ENCODE results near the gene LBH. TPM values are rescaled to one million over a fixed set of nuclear protein-coding genes. Genes with fewer than 3 reads are reported as not detected.

LBH gene
- total RNA-seq, 1 donor from 2014 or later = 83.7 TPM

DNA sequence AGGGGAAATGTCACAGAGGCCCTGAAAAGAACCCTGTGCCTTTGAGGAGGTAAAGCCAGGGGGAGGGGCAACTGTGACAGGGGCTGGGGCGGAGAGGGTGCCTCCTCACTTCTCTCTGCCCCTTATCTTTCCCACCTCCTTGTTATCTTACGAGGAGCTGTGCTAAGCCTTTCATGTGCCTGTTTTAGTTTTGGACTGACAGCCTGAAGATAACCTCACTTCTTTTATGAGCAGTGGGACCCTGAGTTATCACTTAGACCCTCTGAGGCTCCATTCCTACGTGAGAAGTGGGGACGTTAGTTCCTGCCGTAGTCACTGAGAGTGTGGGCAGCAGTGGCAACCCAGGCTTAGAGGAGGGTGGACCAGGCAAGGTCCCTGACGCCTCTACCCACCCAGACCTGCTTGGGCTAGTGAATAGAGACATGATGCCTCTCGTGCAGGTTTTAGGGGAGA, 39.5 kb upstream of the LBH start:
- no peak overlapping the region for H3K4me3 ChIP-seq (ENCODE audit: low read depth, low read length)
- no peaks in the 10 kb centered on the region for H3K27me3 ChIP-seq (ENCODE audit: control insufficient read depth, insufficient read depth, low read length)
- TF ChIP-seq, protein P1, sequence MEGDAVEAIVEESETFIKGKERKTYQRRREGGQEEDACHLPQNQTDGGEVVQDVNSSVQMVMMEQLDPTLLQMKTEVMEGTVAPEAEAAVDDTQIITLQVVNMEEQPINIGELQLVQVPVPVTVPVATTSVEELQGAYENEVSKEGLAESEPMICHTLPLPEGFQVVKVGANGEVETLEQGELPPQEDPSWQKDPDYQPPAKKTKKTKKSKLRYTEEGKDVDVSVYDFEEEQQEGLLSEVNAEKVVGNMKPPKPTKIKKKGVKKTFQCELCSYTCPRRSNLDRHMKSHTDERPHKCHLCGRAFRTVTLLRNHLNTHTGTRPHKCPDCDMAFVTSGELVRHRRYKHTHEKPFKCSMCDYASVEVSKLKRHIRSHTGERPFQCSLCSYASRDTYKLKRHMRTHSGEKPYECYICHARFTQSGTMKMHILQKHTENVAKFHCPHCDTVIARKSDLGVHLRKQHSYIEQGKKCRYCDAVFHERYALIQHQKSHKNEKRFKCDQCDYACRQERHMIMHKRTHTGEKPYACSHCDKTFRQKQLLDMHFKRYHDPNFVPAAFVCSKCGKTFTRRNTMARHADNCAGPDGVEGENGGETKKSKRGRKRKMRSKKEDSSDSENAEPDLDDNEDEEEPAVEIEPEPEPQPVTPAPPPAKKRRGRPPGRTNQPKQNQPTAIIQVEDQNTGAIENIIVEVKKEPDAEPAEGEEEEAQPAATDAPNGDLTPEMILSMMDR (IDR thresholded peaks at IDR 0.05; ENCODE audit: insufficient read depth, low read length, poor library complexity, severe bottlenecking) = no peak
- DNase-seq (ENCODE audit: low read depth) = no peak
- no peaks in the 10 kb centered on the region for H3K36me3 ChIP-seq (ENCODE audit: control insufficient read depth, insufficient read depth, low read length)

DNA sequence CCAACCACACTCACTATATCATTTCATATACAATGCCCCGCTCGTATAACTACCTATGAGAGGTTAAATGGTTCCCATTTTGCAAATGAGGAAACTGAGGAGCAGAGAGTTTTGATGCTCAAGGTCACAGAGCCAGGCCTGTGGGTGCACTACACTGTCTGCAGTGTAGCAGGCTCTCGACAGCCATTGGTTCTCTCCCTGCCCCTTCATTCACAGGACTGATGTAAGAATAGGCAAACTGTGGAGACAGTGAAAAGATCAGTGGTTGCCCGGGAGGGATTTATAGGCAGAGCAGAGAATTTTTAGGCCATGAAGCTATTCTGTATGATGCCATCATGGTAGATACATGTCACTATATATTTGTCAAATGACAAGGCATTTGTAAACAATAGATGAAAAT, 39.0 kb upstream of the LBH start:
- Histone ChIP-seq H3K27me3 (ENCODE audit: control insufficient read depth, insufficient read depth, low read length) (no peaks in the 10 kb centered on the region), H3K4me3 (ENCODE audit: low read depth, low read length) (no peak overlapping the region), H3K36me3 (ENCODE audit: control insufficient read depth, insufficient read depth, low read length) (no peaks in the 10 kb centered on the region)
- TF ChIP-seq, protein P1 (IDR thresholded peaks at IDR 0.05; ENCODE audit: insufficient read depth, low read length, poor library complexity, severe bottlenecking) = no peak
- DNase-seq (ENCODE audit: low read depth) = no peak

DNA sequence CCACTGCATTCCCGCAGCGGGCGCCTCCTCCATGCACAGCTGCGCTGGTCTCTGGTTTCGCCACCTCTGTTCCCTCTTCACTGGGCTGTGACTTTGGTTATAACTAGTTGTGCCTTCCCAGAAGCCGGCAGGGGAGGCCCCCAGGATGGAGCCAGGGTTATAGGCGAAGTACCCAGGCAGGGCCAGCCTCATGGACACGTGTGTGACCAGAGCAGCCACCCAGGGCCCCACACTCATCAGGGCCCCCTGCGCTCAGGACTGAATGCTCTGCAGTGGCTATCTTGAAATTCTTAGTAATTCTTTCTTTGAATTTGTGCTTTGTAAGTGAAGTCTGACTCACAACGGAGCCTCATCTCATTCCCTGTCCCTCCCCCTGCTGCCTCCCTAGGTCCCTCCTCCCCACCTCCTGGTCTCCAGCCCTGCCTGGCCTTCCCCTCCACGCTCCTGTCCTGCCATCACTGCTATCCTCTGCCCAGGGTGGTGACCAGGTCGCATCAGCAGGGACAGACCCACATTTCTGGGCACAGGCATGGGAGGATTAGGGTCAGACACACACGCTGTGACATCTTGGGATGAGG, 38.1 kb upstream of the LBH start:
- TF ChIP-seq, protein P1 (IDR thresholded peaks at IDR 0.05; ENCODE audit: insufficient read depth, low read length, poor library complexity, severe bottlenecking) = no peak
- DNase-seq (ENCODE audit: low read depth) = no peak

DNA sequence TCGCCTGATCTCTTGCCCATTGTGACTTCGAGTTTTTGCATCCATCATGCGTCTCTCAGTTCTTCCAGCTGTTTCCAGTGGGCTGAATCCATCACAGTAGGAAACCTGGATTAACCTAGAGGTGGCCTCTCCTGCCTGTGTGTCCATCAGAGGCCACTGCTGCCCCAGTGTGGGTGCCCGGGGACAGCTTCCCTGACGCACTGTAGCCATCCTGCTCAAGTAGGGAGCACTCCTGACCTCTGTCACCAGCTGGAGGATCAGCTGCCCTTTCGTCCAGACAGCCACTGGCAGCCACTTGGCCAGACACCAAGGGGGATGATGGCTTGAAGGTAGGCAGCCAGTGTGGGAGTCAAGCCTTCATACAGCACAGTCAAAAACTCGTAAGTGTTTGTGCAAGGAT, 36.9 kb upstream of the LBH start:
- no peaks in the 10 kb centered on the region for H3K36me3 ChIP-seq (ENCODE audit: control insufficient read depth, insufficient read depth, low read length)
- H3K4me3 ChIP-seq (ENCODE audit: low read depth, low read length) = no peak overlapping the region
- no peaks in the 10 kb centered on the region for H3K27me3 ChIP-seq (ENCODE audit: control insufficient read depth, insufficient read depth, low read length)
- no peak for DNase-seq (ENCODE audit: low read depth)
- TF ChIP-seq, protein P1 (IDR thresholded peaks at IDR 0.05; ENCODE audit: insufficient read depth, low read length, poor library complexity, severe bottlenecking) = no peak

More for the DNA sequence above, 38.1 kb upstream of the LBH start:
- Histone ChIP-seq H3K36me3 (ENCODE audit: control insufficient read depth, insufficient read depth, low read length) (no peaks in the 10 kb centered on the region), H3K27me3 (ENCODE audit: control insufficient read depth, insufficient read depth, low read length) (no peaks in the 10 kb centered on the region), H3K4me3 (ENCODE audit: low read depth, low read length) (no peak overlapping the region)

- H3K27me3 ChIP-seq (ENCODE audit: control insufficient read depth, insufficient read depth, low read length) = no peaks in the 10 kb centered on the region
- H3K4me3 ChIP-seq (ENCODE audit: low read depth, low read length) = no peak overlapping the region
- TF ChIP-seq, protein P1 (IDR thresholded peaks at IDR 0.05; ENCODE audit: insufficient read depth, low read length, poor library complexity, severe bottlenecking) = no peak
- H3K36me3 ChIP-seq (ENCODE audit: control insufficient read depth, insufficient read depth, low read length) = no peaks in the 10 kb centered on the region
- no peak for DNase-seq (ENCODE audit: low read depth)
These were observed 36.3 kb upstream of the LBH start for GRCh38 chr2:30195016-30195415.

DNA sequence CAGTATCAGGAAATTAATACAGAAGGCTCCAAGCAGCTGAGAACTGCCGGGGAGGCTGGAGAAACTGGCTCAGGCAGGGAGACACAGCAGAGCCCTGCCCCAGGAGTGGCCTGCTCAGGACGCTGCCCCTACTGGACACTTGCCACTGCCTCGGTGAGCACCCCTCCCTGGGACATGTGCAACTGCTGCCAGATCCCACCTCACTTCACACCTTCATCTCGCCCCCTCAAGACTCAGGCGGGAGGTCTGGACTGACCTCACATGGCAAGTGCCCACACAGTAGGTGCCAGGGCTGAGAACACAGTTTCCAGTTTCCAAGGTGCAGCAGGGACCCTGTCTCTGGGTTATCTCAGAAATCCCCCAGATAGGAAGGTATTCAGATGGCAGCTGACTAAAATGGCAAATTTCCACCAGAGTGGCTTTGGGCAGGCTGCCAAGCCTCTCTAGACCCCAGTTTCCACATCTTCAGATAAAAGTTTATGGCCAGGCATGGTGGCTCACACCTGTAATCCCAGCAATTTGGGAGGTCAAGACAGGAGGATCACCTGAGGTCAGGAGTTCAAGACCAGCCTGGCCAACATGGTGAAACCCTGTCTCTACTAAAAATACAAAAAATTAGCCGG, 33.7 kb upstream of the LBH start:
- Histone ChIP-seq H3K4me3 (ENCODE audit: low read depth, low read length) (no peak overlapping the region), H3K27me3 (ENCODE audit: control insufficient read depth, insufficient read depth, low read length) (no peaks in the 10 kb centered on the region), H3K36me3 (ENCODE audit: control insufficient read depth, insufficient read depth, low read length) (no peaks in the 10 kb centered on the region)
- TF ChIP-seq, protein P1 (IDR thresholded peaks at IDR 0.05; ENCODE audit: insufficient read depth, low read length, poor library complexity, severe bottlenecking) = peak; percentile 15
- no peak for DNase-seq (ENCODE audit: low read depth)
